MCF 10A (cell line): ENCODE results near the gene AP4E1. TPM values are rescaled to one million over a fixed set of nuclear protein-coding genes. Genes with fewer than 3 reads are reported as not detected.

ENCODE experiments used
- BruUV-seq: library from RNA; stranded (reverse); fragments of 400-500 nt; replicated peaks from 2 replicates; lab custom pipeline; 2021; lab: Mats Ljungman, UMichigan
- CTCF ChIA-PET: fragments of 300-600 bp; sonication (Branson Sonifier 250); formaldehyde crosslinking; extraction: SDS; loops from one replicate; lab custom pipeline; 2021; ENCODE audit warnings: antibody characterized with exemption, inconsistent platforms; lab: Yijun Ruan, JAX
- POLR2A ChIA-PET: fragments of 300-600, 350-650 bp; sonication (Branson Sonifier 250); formaldehyde crosslinking; extraction: SDS; loops from one replicate; lab custom pipeline; 2020; ENCODE audit warnings: antibody characterized with exemption, inconsistent platforms; lab: Yijun Ruan, JAX
- DNase-seq: peaks from one replicate; pipeline ENCODE4 v3.0.0-alpha.2; 2018; ENCODE audit not compliant: unreplicated experiment
- H3K27ac Mint-ChIP-seq: one replicate; pipeline ENCODE4 v1.8.0; 2022; ENCODE audit warnings: mild to moderate bottlenecking, low read depth, mixed read lengths; ENCODE audit not compliant: unreplicated experiment
- H3K27me3 Mint-ChIP-seq: one replicate; pipeline ENCODE4 v1.8.0; 2022; ENCODE audit warnings: mixed read lengths; ENCODE audit not compliant: insufficient read depth, unreplicated experiment
- H3K36me3 Mint-ChIP-seq: one replicate; pipeline ENCODE4 v1.8.0; 2022; ENCODE audit warnings: mild to moderate bottlenecking, moderate library complexity, mixed read lengths; ENCODE audit not compliant: insufficient read depth, unreplicated experiment
- H3K4me1 Mint-ChIP-seq: one replicate; pipeline ENCODE4 v1.8.0; 2022; ENCODE audit warnings: mixed read lengths; ENCODE audit not compliant: insufficient read depth, unreplicated experiment
- H3K4me3 Mint-ChIP-seq: one replicate; pipeline ENCODE4 v1.8.0; 2022; ENCODE audit warnings: mild to moderate bottlenecking, moderate library complexity, mixed read lengths; ENCODE audit not compliant: unreplicated experiment
- H3K9me3 Mint-ChIP-seq: one replicate; pipeline ENCODE4 v1.8.0; 2022; ENCODE audit warnings: mixed read lengths; ENCODE audit not compliant: unreplicated experiment
- intact Hi-C: fragments of 100-400 bp; cut with micrococcal nuclease; formaldehyde crosslinking; loops from 2 replicates; pipeline ENCODE4 v1.14.1; 2022
- total RNA-seq: library from RNA; stranded (reverse); gene quantifications from 2 replicates; pipeline ENCODE4 v1.2.3, GENCODE V29; 2022
- TF ChIP-seq, protein P1 (sequence below): fragments of 200-600 bp; IDR thresholded peaks from one replicate; pipeline ENCODE4 v1.8.0; 2022; ENCODE audit warnings: antibody characterized with exemption, mild to moderate bottlenecking; ENCODE audit not compliant: unreplicated experiment

AP4E1 gene
- total RNA-seq, 1 experiment from 2014 or later = 28.2 TPM

DNA sequence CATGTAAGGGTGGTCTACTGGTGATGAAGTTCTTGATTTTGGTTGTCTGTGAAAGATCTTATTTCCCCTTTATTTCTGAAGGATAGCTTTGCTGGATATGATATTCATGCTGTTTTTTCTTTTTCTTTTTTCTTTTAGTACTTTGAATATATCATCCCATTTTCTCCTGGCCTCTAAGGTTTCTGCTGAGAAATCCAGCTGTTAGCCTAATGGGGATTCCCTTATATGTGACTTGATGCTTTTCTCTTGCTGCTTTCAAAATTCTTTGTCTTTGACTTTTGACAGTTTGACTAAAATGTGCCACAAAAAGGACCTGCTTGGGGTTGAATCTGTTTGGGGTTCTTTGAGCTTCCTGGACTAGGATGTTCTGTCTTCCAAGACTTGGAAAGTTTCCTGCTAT is 62.6 kb downstream of the AP4E1 start:
- BruUV-seq = no TSS peak
- H3K36me3 Mint-ChIP-seq = peaks cover 60% of the 10 kb centered on the region
- H3K27ac Mint-ChIP-seq = no peak overlapping the region
- TF ChIP-seq, protein P1, sequence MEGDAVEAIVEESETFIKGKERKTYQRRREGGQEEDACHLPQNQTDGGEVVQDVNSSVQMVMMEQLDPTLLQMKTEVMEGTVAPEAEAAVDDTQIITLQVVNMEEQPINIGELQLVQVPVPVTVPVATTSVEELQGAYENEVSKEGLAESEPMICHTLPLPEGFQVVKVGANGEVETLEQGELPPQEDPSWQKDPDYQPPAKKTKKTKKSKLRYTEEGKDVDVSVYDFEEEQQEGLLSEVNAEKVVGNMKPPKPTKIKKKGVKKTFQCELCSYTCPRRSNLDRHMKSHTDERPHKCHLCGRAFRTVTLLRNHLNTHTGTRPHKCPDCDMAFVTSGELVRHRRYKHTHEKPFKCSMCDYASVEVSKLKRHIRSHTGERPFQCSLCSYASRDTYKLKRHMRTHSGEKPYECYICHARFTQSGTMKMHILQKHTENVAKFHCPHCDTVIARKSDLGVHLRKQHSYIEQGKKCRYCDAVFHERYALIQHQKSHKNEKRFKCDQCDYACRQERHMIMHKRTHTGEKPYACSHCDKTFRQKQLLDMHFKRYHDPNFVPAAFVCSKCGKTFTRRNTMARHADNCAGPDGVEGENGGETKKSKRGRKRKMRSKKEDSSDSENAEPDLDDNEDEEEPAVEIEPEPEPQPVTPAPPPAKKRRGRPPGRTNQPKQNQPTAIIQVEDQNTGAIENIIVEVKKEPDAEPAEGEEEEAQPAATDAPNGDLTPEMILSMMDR = no peak
- no peaks in the 10 kb centered on the region for H3K27me3 Mint-ChIP-seq
- no peak overlapping the region for H3K4me3 Mint-ChIP-seq
- POLR2A ChIA-PET = no interaction called here
- intact Hi-C loops = no loop called here
- H3K4me1 Mint-ChIP-seq = no peaks in the 10 kb centered on the region
- peaks cover 14% of the 10 kb centered on the region for H3K9me3 Mint-ChIP-seq
- CTCF ChIA-PET = no interaction called here
- no peak for DNase-seq

GRCh38 chr15:50971542-50971941 is 63.1 kb downstream of the AP4E1 start:
- peaks cover 14% of the 10 kb centered on the region for H3K9me3 Mint-ChIP-seq
- POLR2A ChIA-PET = no interaction called here
- peaks cover 62% of the 10 kb centered on the region for H3K36me3 Mint-ChIP-seq

DNA sequence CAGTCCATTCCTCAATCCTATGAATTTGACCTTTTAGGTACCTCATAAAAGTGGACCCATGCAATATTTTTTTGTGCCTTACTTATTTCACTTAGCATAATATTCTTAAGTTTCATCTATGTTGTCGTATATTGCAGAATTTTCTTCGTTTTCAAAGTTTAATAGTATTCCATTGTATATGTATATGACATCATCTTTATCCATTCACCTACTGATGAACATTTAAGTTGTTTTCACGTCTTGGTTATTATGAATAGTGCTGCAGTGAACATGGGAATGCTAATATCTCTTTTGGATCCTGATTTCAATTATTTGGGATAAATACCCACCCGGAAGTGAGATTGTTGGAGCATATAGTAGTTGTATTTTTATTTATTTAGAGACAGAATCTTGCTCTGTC is 65.1 kb downstream of the AP4E1 start:
- Mint-ChIP-seq H3K27ac (no peak overlapping the region), H3K4me1 (peaks cover 3% of the 10 kb centered on the region), H3K27me3 (no peaks in the 10 kb centered on the region), H3K36me3 (peaks cover 59% of the 10 kb centered on the region), H3K9me3 (peaks cover 14% of the 10 kb centered on the region), H3K4me3 (no peak overlapping the region)
- TF ChIP-seq, protein P1 = no peak
- intact Hi-C loops = no loop called here
- BruUV-seq = no TSS peak
- no peak for DNase-seq
- POLR2A ChIA-PET = no interaction called here
- CTCF ChIA-PET = interaction anchor here (0.6 kb wide), 1 partner anchor 563 kb away, joined by 4 read pairs; no protein-coding TSS in a partner anchor

More at GRCh38 chr15:50971542-50971941, 63.1 kb downstream of the AP4E1 start:
- DNase-seq = no peak
- TF ChIP-seq, protein P1 = no peak
- no peaks in the 10 kb centered on the region for H3K4me1 Mint-ChIP-seq
- H3K4me3 Mint-ChIP-seq = no peak overlapping the region
- BruUV-seq = no TSS peak
- H3K27ac Mint-ChIP-seq = no peak overlapping the region
- intact Hi-C loops = no loop called here
- H3K27me3 Mint-ChIP-seq = no peaks in the 10 kb centered on the region
- CTCF ChIA-PET = no interaction called here

DNA sequence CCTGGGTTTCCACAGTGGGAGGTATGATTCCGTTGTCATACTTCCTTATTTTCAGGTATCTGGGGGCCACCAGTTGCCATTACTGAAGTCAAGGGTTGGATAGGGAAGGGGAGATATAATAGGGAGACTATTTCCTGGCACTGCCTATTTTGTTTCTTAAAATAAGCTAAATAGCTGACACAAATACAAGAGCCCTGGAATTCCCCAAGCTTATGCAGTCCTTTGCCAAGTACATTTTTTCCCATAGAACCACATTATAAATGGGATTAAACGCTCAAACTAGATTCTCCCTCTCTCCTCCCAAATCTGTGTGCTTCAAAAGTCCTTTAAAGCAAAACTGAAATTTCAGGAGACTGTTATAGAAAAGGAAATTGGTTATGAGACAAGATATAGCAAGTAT is 68.7 kb downstream of the AP4E1 start:
- no peaks in the 10 kb centered on the region for H3K27me3 Mint-ChIP-seq
- BruUV-seq = no TSS peak
- TF ChIP-seq, protein P1 = no peak
- no peaks in the 10 kb centered on the region for H3K9me3 Mint-ChIP-seq
- H3K36me3 Mint-ChIP-seq = peaks cover 59% of the 10 kb centered on the region
- H3K27ac Mint-ChIP-seq = peak overlapping the region; percentile 64
- H3K4me3 Mint-ChIP-seq = no peak overlapping the region
- intact Hi-C loops = no loop called here
- DNase-seq = no peak
- peaks cover 6% of the 10 kb centered on the region for H3K4me1 Mint-ChIP-seq
- POLR2A ChIA-PET = interaction anchor here (1.7 kb wide), 1 partner anchor 16 kb away, joined by 4 read pairs; no protein-coding TSS in a partner anchor
- CTCF ChIA-PET = no interaction called here
